ENCODE results near the gene OTULINL. TPM values are rescaled to one million over a fixed set of nuclear protein-coding genes. Genes with fewer than 3 reads are reported as not detected.
A peak's percentile ranks its signal among the peaks of the same experiment; 100 is the strongest.

Gene OTULINL
- total RNA-seq: 1 to 10 TPM in 3 of 6 experiments, under 1 TPM in 3; 0.66 to 1.7 (median 1.2) TPM
- long read RNA-seq, partial matches to known transcripts: 0 of 1 reads
- long read RNA-seq, other reads (novel, unspliced or antisense): 0 of 1 reads

GRCh38 chr5:14581106-14581890 is at the start of gene OTULINL:
Gene OTULINL (plus strand): TSS chr5:14581792. CDS start chr5:14581895, 103 bp downstream.
- no peaks in the 10 kb centered on the region for H3K9me3 ChIP-seq
- ATAC-seq: peak; percentile 93 to 95 (median 95)

GRCh38 chr5:14532180-14532579 is 49.4 kb upstream of the OTULINL start:
- no peak for DNase-seq
- H3K27me3 ChIP-seq: no peaks in the 10 kb centered on the region
- H3K9me3 ChIP-seq: no peaks in the 10 kb centered on the region
- no peaks in the 10 kb centered on the region for H3K36me3 ChIP-seq
- no peak overlapping the region for H3K27ac ChIP-seq
- intact Hi-C loops (cut with DNase I): no loop called here
- H3K4me1 ChIP-seq: no peaks in the 10 kb centered on the region
- TF ChIP-seq CTCF (IDR thresholded peaks at IDR 0.05) (no peak), POLR2A (IDR thresholded peaks at IDR 0.05) (no peak)
- WGBS (ENCODE audit: insufficient coverage, low coverage, low lambda C conversion rate, missing lambda C conversion rate): 52% methylated on average over 2 of the region's 3 CpGs
- no peak overlapping the region for H3K4me3 ChIP-seq
- ATAC-seq: no peak

More at GRCh38 chr5:14581106-14581890, at the start of gene OTULINL:
- 23% methylated on average over 13 of the region's 63 CpGs for WGBS (ENCODE audit: insufficient coverage, low coverage, low lambda C conversion rate, missing lambda C conversion rate)
- no peaks in the 10 kb centered on the region for H3K27me3 ChIP-seq
- TF ChIP-seq POLR2A (IDR thresholded peaks at IDR 0.05): peak; percentile 27
- TF ChIP-seq CTCF (IDR thresholded peaks at IDR 0.05): no peak
- peaks cover 0 to 19% (median 0%) of the 10 kb centered on the region in 4 donors for H3K4me1 ChIP-seq
- peak within 1 kb of the TSS; percentile 42 to 64 (median 51) for H3K4me3 ChIP-seq
- peak within 1 kb of the TSS in 2 of 3 donors; percentile 51 to 57 for H3K27ac ChIP-seq
- DNase-seq: peak; percentile 87 to 91 (median 88)
- no peaks in the 10 kb centered on the region for H3K36me3 ChIP-seq
- intact Hi-C loops (cut with DNase I): no loop called here

- Histone ChIP-seq H3K36me3 (no peaks in the 10 kb centered on the region), H3K9me3 (no peaks in the 10 kb centered on the region), H3K27ac (no peak overlapping the region), H3K4me3 (no peak overlapping the region), H3K4me1 (no peaks in the 10 kb centered on the region), H3K27me3 (no peaks in the 10 kb centered on the region)
- 37% methylated on average over 4 of the region's 7 CpGs for WGBS (ENCODE audit: insufficient coverage, low coverage, low lambda C conversion rate, missing lambda C conversion rate)
- ATAC-seq (peak in 2 of 4 donors; percentile 23 to 62), DNase-seq (no peak)
- intact Hi-C loops (cut with DNase I): no loop called here
- TF ChIP-seq POLR2A (IDR thresholded peaks at IDR 0.05) (no peak), CTCF (IDR thresholded peaks at IDR 0.05) (no peak)
Observed at GRCh38 chr5:14534773-14535172, 46.8 kb upstream of the OTULINL start.

GRCh38 chr5:14545308-14545707 is 36.3 kb upstream of the OTULINL start:
- Histone ChIP-seq H3K4me1 (no peaks in the 10 kb centered on the region), H3K27ac (no peak overlapping the region), H3K9me3 (no peaks in the 10 kb centered on the region), H3K4me3 (no peak overlapping the region), H3K36me3 (no peaks in the 10 kb centered on the region), H3K27me3 (no peaks in the 10 kb centered on the region)
- TF ChIP-seq POLR2A (IDR thresholded peaks at IDR 0.05): no peak
- no peak for TF ChIP-seq CTCF (IDR thresholded peaks at IDR 0.05)
- ATAC-seq (peak; percentile 31 to 53 (median 38)), DNase-seq (no peak)
- intact Hi-C loops (cut with DNase I): no loop called here
- WGBS (ENCODE audit: insufficient coverage, low coverage, low lambda C conversion rate, missing lambda C conversion rate): 44% methylated on average over 2 of the region's 3 CpGs

All from right lobe of liver (tissue), 6 donors.